ENCODE data around the gene HOXC11.

HOXC11 gene

DNA sequence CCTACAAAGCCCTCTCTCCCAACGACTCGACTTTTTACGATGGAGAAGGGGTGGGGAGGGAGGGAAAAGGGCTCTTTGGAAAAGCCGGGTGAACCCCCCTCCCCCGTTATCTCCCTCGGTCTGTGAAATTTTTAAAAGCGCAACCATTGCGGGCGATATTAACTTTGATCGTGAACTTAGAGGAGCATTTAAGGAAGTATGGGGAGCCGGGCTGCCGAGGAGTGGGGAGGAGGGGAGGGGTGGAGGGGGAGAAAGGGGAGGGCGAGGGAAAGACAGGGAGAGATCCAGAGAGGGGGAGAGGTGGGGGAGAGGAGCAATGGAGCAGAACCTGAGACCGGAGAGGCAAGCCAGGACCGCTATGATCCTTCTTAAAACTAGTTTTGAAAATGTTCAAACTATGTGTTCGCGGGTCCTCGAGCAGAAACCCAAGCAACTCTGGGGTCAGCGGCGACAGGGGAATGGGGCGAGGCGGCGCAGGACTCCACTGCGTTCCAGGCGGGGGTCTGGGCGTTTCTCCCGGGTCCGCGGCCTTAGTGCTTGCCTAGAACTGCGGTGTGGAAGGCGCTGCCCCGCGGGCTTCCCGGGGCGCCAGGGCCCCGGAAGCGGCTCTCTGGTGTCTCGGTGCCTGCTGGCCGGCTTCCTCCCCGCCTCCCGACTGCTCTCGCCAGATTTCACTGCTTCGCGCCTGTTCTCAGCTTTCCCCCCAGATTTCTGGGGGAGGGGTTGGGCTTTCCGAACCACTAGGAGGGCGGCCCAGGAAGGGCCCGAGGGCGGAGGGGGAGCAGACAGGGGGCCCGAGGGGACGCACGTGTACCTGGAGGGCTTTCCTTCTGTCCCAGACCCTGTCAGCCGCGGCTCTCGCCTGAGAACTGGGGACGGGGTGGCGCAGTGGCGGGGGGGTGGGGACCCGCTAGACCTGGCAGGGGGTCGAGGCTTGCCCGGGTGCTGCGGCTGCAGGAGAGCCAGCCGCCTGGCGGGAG lies 1.4 kb downstream of the HOXC11 start, which contains the start of gene HOTAIR:
Gene HOTAIR, minus strand, starts transcription at position 871 of the 980 bp plus-strand sequence.
- no peak for DNase-seq (ENCODE audit: low spot score)

DNA sequence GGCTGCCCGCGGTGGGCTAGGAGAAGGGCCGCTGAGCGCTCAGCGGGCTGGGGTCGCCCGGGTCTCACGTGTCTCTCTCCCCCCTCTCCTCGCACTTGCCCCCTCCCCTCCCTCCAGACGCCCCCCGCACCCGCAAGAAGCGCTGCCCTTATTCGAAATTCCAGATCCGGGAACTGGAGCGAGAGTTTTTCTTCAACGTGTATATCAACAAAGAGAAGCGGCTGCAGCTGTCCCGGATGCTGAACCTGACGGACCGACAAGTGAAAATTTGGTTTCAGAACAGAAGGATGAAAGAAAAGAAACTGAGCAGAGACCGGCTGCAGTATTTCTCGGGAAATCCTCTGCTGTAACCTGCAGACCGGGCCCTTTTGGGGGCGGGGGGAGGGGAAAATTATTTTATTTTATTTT lies 2.1 kb downstream of the HOXC11 start:
- no peak for DNase-seq (ENCODE audit: low spot score)

DNA sequence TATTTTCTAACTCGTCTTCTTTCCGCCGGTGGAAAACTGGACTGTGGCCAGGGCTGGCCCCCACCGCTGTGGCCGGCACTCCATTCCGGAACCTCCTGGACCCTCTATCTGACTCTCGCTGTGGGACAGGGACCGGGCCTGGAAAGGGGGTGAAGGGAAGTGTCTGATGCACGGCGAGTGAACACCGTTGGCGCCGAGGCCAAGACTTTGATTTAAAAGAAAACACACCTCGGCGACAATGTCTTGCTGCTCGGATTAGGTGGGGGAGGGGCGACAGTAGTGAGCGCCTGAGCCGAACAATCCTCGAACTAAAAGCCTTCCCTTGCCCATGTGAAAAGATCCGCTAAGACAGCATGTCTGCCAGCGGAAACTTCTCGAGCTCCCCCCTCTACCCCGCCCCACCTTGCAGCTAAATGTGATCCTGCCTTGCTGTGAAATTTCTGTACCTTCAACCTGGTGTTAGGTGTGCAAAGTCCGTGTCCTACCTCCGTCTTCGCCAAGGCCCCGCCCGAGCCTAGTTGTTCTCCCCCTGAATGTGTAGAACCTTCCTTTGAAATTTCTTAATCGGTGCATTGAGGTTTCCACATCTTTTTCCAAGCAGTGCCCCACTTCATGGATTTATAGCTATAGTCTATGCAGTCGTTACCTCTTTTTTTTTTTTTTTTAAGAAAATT lies 2.7 kb downstream of the HOXC11 start:
- no peak for DNase-seq (ENCODE audit: low spot score)

DNA sequence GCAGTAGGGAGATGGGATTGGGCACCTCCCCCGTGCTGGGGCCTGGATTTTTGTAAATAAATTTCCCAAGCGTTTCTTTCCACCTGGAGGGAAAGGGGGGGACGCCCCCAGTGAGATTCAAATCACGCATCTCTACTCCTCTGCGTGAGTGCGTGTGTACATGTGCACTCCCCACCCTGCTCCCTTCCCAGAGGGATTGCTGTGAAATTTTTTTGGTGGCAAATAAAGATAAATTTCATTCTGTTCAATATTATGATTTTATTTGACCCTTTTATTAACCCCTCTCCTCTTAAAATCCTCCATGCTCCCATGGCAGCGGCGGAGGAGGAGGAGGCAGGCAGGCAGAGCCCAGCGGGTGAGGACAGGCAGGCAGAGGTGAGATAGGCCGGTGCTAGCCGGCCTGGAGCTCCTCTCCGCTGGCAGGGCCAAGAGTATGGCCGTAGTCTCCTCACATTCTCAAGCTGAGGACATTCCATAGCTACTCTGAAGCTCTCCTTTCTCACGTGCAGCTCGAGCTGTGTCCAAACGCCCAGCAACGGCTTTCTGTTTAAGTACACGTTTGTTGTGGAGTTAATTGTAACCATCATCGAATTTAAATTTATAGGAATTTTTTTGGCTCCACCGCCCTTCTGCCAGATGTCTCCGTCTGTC lies 3.4 kb downstream of the HOXC11 start:
- DNase-seq (ENCODE audit: low spot score): no peak

DNA sequence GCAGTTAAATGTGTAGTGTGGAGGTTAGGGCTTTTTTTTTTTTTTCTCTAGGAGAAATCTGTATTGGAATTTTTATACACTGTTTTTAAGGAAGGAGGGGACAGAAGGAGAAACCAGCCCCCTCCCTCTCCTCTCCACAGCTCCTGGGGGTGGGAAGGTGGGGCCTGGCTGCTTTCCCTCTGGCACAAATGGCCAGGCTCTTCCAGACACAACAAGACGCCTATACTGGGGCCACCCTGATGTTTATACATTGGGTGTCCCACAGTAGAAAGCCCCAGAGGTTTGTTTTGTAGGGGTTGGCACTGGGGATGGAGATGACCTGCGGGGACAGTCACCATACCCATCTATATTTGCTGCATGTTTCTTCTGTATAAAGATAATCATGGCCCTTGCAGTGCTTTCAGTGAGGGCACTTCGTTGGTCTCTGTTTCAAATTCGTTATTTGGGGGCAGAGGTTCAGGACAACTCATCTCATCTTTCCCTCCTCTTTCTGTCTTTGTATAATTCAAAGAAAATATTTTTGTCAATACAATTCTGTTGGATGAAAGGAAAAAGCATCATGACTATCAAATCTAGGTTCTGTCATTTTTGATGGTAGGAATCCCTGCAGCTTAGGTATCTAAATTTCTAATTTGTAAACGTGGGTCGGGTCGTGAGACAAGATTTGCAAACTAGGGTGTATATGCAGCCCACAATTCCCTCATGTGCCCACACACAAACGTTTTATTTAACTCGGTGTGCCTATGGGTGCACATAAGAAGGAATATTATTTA lies 4.1 kb downstream of the HOXC11 start:
- no peak for DNase-seq (ENCODE audit: low spot score)

DNA sequence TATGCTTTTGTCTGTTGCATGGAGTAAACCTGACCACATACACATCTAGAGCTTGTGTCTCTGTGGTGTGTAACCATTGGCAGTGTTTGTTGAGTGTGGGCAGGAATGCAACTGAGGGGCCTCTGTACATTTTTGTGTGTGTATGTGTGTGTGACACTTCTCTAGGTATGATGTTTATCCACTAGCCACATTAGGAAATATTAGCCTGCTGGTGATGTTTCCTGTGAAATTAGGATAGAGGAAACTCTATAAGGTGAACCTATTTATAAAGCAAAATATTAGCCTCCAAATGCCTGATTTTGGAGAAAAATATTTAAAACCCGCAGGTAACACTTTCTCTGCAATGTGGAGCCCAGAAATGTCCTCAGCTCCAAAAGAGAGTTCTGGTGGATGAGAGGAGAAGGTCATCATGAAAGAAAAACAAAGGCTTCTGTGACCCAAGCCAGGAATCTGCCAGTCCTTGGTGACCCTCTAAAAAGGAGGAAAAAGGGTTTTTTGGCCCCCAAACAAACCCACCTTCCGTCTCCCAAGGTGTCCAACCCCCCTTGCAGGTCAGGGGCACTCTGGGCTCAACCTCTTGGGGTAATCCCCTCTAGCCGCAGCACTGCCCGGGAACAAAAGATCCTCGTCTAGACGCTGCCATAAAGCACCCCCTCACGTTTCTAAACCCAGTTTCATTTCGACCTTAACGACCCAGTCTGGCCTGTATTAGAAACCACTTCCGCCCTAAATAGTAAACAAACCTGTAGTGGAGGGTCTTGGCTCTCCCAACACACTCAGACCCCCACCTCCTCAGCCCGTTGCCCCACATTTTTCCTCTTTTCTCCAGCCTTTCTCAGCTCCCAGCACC lies 4.9 kb downstream of the HOXC11 start:
- no peak for DNase-seq (ENCODE audit: low spot score)

DNA sequence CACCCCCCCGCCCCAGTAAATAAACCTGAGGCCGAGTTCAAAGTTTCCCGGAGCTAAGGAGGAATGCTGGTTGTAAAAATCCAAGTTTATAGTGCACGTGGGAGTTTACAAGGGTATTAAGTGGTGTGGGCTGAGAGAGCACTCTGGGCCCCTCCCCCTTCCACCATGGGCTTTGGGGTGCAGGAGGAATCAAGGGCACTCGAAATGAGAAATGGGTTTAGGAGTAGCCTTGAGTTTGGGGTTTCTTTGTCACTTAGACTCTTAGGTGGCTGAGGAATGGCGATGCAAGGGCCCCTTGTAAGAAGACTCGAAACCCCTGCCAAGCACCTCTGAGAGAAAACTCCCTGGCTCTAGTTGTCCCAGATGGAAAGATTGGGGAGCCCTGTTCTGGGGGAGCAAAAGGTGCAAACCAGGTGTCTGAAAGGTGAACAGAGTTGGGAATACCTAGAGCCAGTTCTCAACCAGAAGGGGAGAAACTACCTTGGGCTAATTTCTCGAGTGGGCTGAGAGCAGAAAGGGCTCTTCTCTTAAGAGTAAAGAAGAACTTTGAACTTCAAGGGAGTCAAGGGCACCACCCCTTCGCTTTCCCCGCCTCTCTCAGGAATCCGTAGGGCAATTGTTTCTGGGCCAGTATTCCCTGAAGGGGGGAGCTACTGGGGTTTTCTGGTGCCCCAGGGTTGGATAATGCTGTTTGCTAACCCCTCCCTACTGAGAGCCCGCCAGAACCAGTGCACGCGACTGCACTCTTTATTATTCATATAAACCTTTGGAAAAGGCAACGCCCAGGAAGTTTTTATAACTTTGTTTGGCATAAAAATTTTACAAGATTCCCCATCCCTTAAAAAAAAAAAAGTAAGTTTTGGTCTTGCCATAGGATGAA lies 5.8 kb downstream of the HOXC11 start:
- DNase-seq (ENCODE audit: low spot score): no peak

DNA sequence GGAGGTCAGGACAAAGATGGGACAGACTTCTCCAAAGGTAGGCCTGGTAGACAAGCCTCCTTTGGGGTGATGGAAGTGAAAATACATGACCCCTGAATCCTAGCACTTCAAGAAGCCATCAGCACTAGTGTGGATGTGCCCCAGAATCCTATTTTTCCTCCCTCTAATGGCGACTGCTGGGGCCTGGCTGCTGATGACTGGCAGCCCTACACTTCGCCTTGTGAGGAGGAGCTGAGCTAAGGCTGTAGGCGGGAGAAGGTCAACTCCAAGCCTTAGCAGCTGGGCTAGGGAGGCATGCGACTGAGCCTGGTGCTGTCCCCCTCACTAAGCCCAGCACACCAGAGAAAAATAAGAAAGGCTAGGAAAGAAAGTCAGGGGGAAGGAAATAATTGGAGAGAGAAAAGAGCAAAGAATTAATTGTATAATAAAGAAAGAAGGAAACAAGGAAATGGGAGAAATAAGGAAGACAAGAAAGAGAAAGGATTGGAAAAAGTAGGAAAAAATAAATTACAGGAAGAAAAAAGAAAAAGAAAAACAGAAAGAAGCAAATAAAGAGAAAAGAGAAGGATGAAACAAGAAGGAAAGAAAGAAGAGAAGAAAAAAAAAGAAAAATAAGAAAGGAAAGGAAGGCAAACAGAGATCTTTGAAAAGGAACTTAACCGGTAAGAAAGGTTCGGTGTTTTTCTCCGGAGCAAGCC lies 7.3 kb downstream of the HOXC11 start:
- no peak for DNase-seq (ENCODE audit: low spot score)

DNA sequence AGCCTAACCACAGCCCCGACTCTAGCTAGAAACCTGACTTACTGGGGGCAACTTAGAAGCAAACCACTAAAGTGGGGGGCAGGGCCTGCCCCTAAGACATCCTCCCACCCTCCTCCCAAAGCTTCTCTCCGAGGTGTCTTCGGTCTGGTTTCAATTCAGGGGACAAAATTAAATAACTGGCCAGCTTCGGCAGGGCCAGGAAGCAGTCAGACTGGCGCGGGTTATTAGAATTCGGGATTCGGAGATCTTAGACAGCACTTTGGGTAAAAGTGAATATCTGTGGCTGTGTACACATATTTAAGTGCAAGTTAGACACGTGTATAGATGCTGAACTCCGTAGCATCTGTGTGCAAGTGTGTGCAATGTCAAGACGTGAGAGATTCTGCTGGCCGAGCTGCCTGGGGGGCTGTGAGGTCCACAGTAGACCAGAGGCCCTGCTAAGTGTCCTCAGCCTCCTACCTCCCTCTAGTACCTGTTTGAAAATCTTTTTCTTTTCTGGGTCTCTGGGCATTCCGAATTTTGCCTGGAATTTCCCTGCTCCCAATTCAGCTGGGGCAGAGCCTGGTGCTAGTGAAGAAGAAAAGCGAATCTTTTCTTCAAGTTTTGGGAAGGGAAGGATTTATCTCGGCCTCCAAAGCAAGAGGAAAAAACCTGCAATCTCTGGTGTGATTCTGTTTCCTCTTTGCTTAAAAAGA lies 8.0 kb downstream of the HOXC11 start:
- DNase-seq (ENCODE audit: low spot score): no peak

DNA sequence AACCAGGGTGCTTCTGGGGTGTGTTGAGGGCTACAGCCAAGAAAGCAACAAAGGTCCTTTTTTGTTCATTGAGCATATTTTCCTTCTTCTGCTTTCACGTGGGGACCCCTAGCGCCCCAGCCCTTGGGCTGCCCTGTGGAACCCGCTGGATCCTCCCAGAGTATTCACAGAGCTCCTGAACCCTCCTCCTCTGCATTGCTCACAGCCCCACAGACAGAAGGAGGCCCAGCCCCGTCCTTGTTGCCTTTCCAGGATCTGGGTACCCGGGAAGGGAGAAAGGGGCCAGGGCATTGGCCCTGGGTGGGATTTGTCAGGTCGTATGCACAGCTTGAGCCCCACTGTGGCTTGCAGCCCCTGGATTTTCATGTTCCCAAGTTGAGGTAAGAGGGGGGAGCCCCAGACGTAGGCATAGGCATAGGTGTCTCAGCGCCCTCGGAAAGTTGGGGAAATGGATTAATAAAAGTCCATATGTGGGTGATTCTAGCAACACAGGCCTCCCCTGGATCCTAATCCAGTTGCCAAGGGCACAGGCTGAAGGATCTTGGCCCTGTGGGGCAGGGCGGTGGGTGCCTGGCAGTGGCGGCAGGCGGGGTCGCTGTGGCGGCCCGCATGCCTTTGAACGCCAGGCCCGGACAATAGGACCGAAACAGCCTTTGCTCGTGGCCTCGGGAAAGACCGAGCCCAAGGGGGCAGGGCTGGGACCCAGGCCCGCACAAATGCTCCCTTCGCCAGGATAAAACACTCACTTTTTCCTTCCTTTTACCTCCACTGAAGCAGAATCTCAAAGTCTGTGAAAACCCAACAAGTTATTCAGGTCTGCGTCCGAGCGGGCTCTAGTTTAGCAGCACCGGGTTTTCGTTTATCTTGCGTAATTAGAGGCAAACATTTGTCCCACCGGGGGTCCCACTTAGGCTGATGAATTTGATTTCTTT lies 9.0 kb downstream of the HOXC11 start:
- DNase-seq (ENCODE audit: low spot score): no peak

DNA sequence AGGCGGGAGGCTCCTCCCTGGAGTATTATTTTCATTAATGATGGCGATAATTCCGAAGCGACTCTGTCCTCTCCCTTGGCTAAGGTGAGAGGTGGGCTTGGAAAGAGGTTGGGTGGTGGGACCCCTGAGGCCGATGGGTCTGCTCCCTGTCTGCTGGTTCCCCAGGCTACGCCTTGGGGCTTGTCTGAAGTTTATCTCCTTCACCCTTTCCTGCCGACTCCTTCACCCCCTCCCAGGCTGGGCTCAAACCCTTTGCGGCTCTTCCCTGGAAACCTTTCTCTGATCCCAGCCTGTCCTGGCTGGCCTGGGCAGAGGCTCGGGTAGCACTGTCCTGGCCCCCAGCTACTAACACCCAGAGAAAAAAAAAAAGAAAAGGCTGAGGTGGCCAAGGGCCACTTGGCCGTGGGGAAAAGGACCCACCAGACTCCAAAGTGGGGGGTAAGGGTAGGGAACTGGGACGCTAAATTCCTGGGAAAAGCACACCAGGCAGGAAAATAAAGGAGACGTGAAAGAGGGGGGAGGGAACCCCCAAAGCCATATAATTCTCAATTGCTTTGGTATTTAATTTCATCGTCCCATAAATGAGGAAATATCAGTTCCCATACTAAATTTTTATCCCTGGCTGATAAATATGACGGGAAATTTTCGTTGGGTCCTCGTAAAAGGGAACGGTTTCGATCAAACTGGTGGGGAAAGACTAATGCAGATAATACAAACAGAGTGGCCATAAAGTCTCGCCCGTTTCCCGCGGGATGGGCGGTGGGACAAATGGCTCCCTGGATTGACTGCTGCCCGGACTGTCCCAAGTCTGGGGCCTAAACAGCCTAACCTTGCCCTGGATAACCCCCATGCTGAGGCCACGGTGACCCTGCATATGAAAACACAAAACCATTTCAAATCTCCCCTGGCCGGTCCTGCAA lies 10.0 kb downstream of the HOXC11 start:
- no peak for DNase-seq (ENCODE audit: low spot score)

DNA sequence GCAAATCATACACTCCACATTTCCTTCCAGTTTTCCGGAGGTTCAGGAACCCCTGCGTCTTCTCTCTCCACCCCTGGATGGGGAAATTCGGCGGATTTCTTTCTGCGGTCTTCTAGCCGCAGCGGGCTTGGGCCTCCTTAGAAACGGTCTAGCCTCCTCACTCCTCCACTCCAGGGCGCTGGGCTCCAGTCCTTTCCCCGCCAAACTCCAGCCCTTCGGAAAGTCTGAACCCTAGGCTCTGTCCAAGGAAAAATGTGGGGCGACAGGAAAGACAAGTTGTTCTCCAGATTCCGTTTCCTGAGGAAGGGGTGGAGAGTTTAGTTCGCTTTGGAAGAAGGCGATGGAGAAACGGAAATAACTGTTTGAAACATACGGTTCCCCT lies 10.6 kb downstream of the HOXC11 start:
- no peak for DNase-seq (ENCODE audit: low spot score)

DNA sequence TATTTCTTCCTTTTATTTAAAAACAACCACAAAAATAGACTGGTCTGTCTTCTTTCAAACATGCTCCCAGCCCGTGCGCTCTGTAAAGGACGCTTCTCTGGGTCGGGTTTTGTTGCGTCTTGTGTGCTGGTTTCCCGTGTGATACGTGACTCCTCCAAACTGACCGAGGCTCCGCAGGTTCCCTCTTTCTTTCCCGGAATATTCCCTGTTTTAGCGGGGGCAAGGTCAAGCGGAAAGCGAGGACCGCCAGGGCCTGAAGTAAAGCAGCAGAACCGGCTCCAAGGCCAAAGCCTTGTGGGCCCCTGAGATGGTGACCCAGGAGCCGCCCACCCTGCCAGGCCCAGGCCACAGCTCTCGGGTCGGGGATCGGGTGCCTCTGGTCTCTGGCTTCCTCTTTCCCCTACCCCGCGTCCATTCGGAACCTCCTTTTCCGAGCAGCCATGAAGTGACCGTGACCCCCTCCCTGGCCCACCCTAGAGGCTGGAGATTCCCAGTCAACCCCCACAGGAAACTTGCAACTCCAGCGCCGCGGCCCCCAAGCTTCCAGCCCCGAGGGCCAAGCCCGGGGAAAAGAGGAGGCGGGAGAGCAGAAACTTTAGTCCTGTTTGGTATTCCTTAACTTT lies 11.1 kb downstream of the HOXC11 start:
- no peak for DNase-seq (ENCODE audit: low spot score)

DNA sequence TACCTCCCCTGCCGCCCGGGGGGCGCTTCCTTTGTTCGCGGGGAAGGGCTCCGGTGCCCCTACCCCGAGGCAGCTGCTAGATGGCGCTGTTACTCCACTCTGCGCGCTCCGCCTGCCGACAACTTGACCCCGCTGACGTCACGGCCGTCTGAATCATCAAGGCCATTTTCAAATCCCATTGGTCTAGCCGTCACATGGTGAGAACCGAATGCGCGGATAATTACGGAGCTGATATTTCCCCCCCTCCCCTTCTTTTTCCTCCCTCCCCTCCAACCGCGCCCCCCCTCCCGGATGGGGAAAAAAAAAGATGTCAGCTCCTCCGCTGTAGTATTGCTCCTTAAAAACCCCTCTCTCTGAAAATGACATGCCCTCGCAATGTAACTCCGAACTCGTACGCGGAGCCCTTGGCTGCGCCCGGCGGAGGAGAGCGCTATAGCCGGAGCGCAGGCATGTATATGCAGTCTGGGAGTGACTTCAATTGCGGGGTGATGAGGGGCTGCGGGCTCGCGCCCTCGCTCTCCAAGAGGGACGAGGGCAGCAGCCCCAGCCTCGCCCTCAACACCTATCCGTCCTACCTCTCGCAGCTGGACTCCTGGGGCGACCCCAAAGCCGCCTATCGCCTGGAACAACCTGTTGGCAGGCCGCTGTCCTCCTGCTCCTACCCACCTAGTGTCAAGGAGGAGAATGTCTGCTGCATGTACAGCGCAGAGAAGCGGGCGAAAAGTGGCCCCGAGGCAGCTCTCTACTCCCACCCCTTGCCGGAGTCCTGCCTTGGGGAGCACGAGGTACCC lies 12.2 kb downstream of the HOXC11 start, which contains the start of gene HOXC10:
Gene HOXC10, plus strand, starts transcription at position 246 of the 791 bp plus-strand sequence. Its CDS starts 114 bp downstream, at position 360.
- peak; percentile 27 for DNase-seq (ENCODE audit: low spot score)

DNA sequence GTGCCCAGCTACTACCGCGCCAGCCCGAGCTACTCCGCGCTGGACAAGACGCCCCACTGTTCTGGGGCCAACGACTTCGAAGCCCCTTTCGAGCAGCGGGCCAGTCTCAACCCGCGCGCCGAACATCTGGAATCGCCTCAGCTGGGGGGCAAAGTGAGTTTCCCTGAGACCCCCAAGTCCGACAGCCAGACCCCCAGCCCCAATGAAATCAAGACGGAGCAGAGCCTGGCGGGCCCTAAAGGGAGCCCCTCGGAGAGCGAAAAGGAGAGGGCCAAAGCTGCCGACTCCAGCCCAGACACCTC lies 12.7 kb downstream of the HOXC11 start:
- DNase-seq (ENCODE audit: low spot score): no peak
